ENCODE data around the gene SIRPD. TPM values are rescaled to one million over a fixed set of nuclear protein-coding genes. Genes with fewer than 3 reads are reported as not detected.
"Not testable (repeated sequence)": the region's sequence is repeated elsewhere in the genome, so short reads cannot be mapped to it uniquely, and the experiment has no call there.

Gene SIRPD
- polyA plus RNA-seq, 3 donors = 0.09 TPM; not detected in 2

DNA sequence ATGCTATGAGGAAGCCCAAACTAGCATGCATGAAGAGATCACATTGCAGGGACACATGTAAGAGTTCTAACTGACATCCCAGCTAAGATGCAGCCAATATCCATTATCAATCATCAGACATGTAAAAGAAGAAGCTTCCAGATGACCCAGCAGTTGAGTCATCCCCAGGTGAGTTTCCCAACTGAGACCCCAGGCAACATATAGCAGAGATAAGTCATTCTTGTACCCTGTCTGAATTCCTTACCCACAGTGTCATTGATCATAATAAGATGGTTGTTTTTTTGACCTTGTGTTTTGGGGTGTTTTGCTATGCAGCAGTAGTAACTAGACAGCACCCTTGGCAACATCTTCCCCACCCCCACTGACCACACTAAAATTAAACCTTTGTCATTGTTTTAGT lies 18.9 kb downstream of the SIRPD start:
- DNase-seq = no peak

DNA sequence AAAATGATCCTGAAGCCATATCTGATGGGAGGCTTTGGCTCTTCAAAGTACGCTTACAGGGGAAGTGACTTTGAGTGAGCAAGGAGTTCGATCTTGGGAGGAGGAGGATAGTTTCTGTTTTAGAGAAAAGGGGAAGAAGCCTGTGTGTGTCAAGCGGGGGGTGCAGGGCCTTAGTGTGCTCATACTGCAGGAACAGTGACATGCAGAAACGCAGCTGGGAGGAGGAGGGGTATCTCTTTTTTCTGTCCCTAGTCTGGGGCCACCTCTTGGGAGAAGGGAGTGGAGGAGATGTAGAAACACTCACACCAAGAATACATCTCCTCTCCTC lies 19.8 kb downstream of the SIRPD start:
- DNase-seq = no peak

DNA sequence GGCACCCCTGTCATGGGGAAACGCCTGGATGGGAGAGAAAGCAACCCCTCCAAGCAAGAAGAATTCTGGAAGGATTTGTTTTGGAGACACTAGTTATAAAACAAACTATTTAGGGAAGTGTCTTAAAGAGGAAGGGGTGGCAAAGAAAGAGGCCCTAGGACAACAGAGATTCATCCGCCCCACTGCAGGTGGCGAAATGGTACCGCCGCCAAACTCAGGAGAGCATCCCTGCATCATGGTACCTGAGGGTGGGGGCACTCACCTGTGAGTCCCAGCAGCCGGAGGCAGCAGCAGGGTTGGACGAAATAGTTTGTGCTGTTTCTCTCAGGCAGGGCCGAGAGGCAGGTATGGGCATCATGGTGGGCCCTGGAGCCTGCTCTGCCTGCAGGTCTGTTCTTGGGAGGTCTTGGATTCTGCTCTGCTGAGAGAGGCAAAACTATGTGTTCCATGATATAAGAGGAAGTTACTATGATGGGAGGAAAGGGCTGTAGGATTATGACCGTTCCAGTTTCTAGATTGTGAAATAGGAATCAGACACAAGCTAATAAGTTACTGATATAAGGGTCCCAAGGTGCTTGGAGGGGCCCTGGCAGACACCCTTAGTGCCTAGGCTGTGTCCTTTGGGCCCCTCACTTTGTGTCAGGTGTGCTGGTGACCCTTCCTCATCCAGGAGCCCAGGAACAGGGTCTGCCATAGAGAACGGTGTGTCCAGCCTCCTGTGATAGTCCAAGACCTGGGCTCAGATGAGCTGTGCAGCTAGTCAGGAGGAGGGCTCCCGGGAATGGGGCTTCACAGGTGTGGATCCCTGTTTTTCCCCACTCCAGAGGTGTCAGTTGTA lies 20.4 kb downstream of the SIRPD start:
- no peak for DNase-seq

DNA sequence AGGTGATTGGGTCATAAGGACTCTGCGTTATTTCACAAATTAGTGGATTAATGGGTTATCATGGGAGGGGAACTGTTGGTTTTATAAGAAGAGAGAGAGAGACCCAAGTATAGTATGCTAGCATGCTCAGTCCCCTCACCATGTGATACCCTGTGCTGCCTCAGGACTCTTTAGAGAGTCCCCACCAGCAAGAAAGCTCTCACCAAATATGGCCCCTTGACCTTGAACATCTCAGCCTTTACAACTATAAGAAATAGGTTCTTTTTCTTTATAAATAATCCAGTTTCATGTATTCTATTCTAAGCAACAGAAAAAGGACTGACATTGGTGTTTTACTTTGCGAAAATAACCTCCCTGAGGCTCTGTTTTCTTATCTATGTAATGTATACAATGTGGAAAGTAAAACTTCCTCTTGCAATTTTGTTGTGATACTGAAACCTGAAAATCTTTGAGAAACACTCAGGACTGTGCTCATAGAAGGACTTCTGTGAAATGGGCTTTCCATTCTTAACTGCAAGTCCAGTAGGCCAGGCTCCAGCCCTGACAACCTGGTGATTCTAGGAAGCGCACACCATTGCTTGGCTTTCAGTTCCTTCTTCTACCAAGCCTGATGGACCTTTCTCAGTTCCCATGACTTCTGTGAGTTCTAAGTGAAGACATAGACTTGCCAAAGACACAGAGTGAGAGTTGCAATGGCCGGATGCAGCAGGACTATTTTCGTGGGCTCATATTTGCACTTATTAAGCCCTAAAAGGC lies 21.9 kb downstream of the SIRPD start:
- DNase-seq = no peak

DNA sequence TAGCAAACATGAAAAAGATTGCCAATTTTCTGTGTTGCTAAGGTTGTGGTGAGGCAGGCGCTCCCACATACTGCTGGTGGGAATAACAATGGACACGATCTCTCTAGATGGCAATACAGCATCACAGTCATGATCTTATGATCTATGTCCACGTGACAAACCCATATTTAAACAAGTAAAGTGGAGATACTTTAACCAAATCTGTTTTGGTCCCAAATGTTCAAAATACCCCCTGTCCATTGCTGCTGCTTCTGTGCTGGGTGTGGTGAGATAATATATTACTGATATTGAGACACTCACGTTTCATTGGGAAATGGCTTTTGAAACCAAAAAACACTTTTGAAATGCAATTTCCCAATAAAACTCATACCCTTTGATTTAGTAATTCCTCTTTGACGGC lies 23.0 kb downstream of the SIRPD start:
- DNase-seq = no peak

DNA sequence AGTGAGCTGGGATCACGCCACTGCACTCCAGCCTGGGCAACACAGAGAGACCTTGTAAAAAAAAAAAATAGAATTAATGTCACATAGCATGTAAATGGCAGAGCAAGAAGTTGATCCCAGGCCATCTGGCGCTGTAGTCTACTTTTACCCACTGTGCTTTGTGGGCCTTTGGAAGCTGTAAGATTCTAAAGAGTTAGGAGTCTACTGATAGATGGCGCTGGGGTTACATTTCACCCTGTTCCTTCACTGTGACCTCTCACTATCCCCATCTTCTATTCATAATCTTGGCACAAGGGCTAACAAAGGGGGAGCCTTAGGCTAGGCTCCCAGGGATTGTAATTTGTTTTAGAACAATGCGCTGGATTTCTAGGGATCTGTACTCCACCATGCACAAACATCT lies 24.4 kb downstream of the SIRPD start:
- no peak for DNase-seq

DNA sequence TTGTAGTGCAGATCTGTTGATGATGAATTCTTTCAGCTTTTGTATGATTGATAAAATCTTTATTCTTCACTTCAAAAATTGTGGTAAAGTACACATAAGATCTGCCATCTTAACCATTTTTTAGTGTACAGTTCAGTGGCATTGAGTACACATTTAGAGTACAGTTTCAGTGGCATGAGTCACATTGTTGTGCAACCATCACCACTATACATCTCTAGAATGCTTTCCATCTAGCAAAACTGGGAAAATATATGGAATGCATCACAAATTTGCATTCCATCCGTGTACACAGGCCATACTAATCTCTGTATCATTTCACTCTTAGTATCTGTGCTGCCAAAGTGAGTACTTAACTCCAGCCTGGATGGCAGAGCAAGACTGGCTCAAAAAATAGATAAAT lies 28.7 kb downstream of the SIRPD start:
- no peak for DNase-seq

DNA sequence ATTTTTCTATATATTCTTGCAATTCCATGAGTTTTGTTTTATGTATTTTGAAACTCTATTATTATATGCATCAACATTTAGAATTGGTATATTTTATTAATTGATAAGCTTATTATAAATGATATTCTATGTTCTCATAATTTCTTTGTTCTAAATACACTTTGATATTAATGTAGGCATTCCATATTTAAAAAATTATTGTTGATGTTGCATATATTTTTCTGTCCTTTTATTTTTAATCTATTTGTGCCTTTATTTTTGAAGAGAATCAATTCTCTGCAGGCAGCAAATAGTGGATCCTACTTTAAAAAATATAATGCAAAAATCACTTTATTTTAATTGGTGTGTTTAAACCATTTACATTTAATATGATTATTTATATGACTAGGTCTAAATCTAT lies 29.6 kb downstream of the SIRPD start:
- DNase-seq = no peak

DNA sequence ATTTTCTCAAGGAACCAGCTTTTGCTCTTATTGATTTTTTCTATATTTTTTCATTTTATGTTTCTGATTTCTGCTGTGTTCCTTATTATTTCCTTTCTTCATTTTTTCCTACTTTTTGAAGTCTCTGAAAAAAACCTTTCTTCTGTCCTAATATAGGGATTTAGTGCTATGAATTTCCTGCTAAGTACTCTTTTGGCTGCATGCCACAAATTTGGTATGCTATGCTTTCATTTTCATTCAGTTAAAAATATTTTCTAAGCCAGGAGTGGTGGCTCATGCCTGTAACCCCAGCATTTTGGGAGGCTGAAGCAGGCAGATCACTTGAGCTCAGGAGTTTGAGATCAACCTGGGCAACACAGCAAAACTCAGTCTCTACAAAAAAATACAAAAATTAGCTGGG lies 30.6 kb downstream of the SIRPD start:
- no peak for DNase-seq

DNA sequence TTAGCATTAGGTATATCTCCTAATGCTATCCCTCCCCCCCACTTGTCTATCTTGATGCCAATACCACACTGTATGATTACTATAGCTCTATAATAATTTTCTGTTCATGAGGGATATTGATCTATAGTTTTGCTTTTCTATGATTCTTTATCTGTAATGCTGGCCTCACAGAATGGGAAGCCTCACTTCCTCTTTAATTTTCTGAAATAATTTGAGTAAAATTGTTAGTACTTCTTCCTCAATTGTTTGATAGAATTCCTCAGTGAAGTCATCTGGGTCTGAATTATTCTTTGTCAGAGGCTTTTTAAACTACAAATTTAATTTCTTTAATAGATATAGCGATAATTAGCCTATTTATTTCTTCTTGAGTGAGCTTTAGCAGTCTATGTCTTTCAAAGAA lies 31.2 kb downstream of the SIRPD start:
- no peak for DNase-seq

DNA sequence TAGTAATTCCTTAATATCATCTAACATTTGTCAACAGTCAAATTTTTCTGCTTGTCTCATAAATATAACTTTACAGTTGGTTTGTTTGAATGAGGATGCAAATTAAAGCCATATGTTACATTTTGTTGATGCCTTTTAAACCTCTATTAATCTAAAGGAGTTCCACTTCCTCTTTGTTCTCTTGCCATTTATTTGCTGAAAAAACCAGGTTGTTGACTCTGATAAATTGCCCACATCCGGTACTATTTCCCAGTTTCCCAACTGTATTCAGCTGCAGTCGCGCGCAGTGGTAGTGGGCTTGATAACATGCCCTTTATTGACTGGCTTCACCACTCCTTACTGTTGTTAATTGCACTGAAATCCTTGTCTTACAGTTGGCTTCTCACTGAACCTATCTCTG lies 33.5 kb downstream of the SIRPD start:
- no peak for DNase-seq

DNA sequence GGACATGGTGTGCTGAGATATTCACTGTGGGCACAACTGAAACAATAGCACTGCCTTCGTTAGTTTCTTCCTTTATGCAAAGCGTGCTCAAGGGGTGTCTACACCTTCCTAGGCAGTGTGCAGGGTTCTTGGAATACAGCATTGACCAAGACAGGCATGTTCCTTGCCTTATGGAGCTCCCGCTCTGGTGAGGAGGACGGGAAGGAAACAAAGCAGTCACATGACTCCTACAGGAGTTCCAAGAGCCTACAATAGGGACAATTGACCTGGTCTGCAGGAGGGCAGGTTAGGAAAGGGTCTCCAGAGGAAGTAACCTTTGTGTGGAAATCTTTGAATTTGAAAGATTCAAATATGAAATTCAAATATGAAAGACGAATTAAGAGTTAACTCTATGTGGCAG lies 40.5 kb downstream of the SIRPD start:
- DNase-seq = no peak

DNA sequence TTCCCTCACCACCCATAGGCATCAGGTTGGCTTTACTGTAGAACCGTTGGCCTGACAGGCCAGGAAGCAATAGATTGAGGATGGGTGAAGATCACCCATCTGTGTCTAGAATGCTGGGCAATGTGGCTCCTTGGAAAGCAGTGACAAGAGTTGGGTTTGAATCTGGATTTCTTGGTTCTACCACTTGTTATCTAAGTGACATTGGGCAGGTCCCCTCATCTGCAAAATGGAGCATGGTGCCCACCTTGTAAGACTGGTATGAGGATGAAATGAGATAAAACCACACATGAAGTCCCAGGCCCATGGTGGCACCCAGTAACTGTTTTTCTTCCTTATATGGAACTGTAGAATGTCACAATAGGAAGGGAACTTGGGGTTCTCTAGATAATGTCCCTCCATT lies 43.7 kb downstream of the SIRPD start:
- DNase-seq = no peak

DNA sequence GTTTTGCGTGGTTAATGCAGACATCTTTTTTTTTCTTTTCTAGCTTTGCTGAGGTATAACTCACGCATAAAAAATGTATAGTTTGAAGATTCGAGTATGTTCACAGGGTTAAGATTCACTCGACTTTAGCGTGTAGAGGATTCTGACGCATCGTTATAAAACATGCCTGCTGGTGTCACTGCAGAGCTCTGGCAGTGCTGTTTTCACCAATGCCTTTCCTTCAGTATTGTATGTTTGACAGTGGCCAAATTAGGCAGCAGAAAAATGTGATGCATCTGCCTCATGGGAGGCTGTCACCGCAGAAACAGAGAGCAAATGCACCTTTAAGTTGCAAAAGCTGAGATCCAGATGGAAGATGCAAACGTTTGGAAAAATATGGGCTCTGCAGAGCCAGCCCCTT lies 48.3 kb downstream of the SIRPD start:
- DNase-seq = no peak

DNA sequence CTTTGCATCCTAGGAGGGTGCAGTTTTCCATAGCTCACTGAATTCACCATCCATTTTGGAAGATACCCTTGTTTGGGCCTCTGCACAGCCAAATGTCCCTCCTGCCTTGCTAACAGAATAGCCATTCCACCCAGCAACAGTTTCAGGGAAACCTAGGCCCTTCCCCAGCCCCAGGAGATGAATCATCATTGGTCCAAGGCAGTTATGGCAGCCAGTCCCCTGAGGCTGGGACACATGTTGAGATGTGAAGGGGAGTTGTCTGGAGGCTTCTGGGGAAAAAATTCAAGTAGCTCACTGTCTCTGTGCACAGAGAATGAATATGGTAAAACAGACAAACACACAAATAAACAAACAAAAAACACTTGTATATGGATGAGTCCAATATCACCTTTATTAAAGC lies 48.9 kb downstream of the SIRPD start:
- no peak for DNase-seq

DNA sequence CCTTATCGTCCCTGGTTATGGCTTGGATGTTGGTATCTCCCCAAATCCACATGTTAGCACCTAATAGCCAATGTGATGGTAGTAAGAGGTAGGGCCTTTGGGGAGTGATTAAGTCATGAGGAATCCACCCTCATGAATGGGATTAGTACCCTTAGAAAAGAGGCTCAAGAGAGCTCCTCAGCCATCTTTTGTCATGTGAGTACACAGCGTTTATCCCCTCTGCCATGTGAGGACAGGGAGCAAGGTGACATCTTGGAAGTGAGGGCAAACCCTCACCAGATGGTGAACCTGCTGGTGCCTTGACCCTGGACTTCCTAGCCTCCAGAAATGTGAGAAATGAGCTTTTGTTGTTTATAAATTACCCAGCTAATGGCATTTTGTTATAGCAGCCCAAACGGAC lies 50.2 kb downstream of the SIRPD start:
- no peak for DNase-seq

DNA sequence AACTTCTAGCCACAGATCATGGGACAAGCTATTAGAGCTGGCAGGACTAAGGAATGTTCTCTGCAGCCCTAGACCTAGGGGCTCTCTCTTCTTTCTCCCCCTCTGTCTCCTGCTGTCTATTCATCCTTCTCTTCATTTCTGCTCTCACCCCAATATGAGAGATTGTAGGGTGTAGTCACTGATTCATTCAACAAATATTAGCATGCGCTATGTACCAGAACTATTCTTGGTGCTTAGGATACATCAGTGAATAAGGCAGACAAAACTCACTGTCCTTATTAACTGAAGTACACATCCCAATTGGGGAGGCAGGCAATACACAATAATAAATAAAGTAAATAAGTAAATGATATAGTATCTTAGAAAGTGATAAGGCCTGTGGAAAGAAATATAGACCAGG lies 51.6 kb downstream of the SIRPD start:
- DNase-seq = no peak

DNA sequence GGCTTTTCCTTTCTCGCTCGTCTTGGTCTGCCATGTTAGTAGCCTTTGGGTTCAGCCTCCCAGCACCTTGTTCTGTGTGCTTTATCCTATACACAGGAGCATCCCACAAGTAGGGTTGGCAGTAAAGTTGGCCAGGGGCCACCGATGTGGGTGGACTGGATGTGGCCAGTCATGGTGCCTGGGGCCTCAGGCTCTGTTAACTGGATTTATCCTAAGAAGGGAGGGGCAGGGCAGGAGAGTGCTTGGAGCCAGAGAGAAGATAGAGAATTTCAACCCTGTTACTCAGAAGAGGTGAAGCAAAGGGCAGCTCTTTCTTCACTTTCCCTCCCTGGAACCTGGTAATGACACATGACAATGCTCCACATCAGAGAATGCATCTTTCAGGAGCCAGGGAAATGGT lies 52.1 kb downstream of the SIRPD start:
- DNase-seq = no peak

DNA sequence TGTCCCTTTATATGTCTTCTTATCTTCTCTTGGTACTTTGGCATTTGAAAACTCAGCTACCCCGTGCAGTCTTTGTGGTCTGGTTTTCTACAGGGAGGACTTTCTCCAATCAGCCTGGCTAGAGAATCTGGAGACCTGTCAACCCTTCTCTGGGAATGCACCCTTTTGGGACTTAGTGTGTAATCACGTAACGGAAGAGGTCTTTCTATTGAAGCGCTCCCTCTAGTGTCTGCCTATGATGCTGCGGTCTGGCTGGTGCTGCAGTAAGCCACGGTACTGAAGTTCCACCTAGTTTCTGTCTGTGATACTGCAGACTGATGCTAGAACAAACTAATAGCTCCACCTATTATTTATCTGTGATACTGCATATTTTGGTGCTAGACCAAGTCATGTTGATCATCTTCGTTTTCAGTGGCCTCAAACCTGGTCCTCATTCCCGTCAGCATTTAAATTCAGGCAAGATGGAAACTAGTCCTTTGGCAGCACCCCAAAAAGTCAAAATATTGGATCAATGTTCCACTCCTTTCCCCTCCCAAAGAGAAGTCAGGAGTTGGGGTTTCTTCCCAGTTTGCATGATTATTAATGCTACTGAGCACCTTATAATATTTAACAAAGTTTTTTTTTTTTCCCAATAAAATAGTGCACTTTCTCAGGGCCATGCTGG lies 53.8 kb downstream of the SIRPD start:
- DNase-seq = peak; percentile 62

DNA sequence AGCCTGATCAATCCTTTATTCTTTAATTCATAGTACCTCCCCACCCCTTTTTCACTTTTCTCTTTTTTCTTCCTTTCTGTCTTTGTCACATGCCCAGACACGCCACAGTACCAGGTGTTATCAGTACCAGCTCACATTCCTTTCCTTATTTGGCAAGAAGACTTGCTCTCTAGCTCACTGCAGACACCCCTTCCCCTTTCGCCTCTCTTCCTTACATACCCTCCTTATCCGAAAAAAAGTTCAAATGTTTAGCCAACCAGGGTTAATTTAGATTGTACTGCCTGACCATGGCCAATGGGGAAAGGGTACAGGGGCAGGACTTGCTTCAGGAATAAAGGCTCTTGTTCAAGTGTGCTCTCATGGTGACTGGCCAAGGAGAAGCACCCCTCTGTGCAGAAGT lies 57.0 kb downstream of the SIRPD start:
- DNase-seq = no peak

DNA sequence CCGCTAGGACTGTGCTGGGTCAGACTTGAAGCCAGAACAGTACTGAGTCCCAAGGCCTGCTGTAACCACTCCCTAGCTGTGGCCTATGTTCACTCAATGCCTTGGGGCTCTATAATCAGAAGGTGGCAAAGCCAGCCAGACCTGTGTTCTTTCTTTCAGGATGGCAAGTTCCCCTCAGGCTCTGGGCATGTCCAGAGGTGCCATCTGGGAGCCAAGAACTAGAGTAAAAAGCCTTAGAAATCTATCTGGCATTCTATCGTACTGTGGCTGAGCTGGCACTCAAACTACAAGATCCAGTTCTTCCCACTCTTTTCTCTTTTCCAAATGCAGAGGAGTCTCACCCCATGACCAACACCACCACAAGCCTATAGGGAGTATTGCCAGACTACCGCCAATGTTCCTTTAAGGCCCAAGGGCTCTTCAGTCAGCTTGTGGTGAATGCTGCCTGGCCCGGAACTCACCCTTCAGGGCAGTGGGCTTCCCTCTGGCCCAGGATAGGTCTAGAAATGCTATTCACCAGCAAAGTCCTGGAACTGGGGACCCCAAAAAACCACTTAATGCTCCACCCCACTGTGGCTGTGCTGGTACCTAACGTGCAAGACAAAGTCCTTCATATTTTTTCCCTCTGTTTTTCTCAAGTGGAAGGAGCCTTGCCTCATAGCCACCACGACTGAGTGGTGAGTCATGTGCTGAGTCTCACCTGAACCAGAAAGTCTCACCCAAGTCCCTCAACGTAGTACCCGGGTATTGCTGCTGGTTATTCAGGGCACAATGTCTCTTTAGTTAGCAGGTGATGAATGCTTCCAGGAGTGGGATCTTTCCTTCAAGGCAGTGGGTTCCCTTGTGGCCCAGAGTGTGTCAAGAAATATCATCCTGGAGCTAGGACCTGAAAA lies 57.7 kb downstream of the SIRPD start:
- no peak for DNase-seq

DNA sequence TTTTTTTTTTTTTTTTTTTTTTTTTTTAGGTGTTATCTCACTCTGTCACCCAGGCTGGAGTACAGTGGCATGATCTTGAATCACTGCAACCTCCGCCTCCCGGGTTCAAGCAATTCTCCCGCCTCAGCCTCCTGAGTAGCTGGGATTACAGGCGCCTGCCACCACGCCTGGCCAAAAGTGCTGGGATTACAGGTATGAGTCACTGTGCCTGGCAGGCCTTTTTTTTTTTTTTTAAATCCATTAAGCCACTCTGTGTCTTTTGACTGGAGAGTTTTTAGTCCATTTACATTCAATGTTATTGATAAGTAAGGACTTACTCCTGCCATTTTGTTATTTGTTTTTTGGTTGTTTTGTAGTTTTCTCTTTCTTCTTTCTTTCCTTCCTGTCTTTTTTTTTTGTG lies 60.1 kb downstream of the SIRPD start:
- not testable (repeated sequence) for DNase-seq
